GM12892 (cell line): Measurements from ENCODE around the gene C5.

Source experiments
- POLR2A ChIP-seq: IDR thresholded peaks from 2 replicates; pipeline ENCODE4 v1.6.1; 2011; ENCODE audit warnings: low read depth, low read length, control low read depth
- POLR2AphosphoS5 ChIP-seq: IDR thresholded peaks from 2 replicates; pipeline ENCODE4 v1.6.1; 2011; ENCODE audit warnings: low read depth, low read length, control low read depth
- TAF1 ChIP-seq: IDR thresholded peaks from 2 replicates; pipeline ENCODE4 v1.6.1; 2011; ENCODE audit warnings: low read depth, mild to moderate bottlenecking, control low read depth, low read length, borderline replicate concordance

DNA sequence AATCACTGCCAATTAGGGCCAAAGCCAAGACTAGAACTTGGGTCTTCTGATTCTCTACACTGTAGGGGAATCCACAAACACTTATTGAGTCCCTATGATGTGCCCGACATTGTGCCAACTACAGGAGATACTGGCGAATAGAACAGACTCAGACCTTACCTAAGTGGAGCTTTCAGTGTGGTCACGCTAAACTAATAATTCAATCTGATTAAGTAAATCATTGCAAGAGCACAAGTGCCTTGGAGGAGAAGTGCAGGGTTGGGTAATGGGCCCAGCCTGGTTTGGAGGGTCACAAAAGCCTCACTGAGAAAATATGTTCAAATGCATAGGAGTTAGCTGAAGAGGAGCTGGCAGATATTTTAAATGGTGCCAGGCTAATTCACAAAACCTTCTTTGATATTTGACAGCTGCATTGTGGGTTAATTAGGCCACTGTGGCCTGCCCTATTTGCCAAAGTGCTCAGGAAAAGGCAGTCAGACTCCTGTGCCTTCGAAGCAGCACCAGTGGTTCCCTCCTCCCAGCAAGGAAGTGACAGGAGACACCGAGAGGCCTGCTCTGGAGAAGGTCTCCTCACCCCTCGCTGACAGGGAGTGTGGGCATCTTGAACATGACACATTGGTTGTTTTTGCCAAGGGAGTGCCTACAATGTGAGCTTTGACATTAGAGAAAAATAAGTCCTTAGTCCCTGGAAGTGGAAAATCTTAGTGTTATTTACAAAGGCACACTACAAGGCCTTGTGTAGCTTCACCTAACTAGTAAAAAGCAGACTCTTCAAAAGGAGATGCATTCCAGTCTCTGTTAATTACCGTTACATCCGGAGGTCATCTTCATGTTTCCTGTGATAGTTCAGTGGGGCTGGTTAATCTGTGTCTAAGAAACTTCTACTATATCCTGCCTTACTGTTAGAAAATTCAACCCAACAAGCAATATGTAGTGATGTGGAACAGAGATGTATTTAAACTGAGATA lies 99.4 kb downstream of the C5 start:
- TF ChIP-seq POLR2A, result no peak
- no peak for TF ChIP-seq TAF1
- TF ChIP-seq POLR2AphosphoS5, result no peak
